Activated CD4-positive, alpha-beta memory T cell treated with anti-CD3 and anti-CD28 coated beads for 36 hours (primary cell): Measurements from ENCODE around the gene ENDOD1. TPM values are rescaled to one million over a fixed set of nuclear protein-coding genes. Genes with fewer than 3 reads are reported as not detected.

Source experiments
- CTCF ChIA-PET: fragments of 350-600 bp; sonication (Branson Sonifier 250); formaldehyde crosslinking; loops from one replicate; lab custom pipeline; 2021; ENCODE audit warnings: antibody characterized with exemption, inconsistent platforms; lab: Charles Lee
- POLR2A ChIA-PET: fragments of 350-600 bp; sonication (Branson Sonifier 250); formaldehyde crosslinking; loops from one replicate; lab custom pipeline; 2021; ENCODE audit warnings: antibody characterized with exemption; lab: Charles Lee
- DNase-seq: peaks from one replicate; pipeline ENCODE4 v3.0.0-alpha.2; 2020
- H3K27ac Mint-ChIP-seq: one replicate; pipeline ENCODE4 v1.8.0; 2021; ENCODE audit warnings: mixed read lengths
- H3K27me3 Mint-ChIP-seq: one replicate; pipeline ENCODE4 v1.8.0; 2021; ENCODE audit warnings: mixed read lengths
- H3K36me3 Mint-ChIP-seq: one replicate; pipeline ENCODE4 v1.8.0; 2021; ENCODE audit warnings: mixed read lengths
- H3K4me1 Mint-ChIP-seq: one replicate; pipeline ENCODE4 v1.8.0; 2021; ENCODE audit warnings: low read depth, mixed read lengths
- H3K4me3 Mint-ChIP-seq: one replicate; pipeline ENCODE4 v1.8.0; 2021; ENCODE audit warnings: mild to moderate bottlenecking, mixed read lengths
- H3K9me3 Mint-ChIP-seq: one replicate; pipeline ENCODE4 v1.8.0; 2021; ENCODE audit warnings: mixed read lengths
- intact Hi-C: fragments of 100-400 bp; cut with micrococcal nuclease; formaldehyde crosslinking; loops from one replicate; pipeline ENCODE4 v1.15.1; 2023
- total RNA-seq, 2 experiments: library from RNA; stranded (reverse); gene quantifications; one replicate each; pipeline ENCODE4 v1.2.3, GENCODE V29; 2021

Gene ENDOD1
- total RNA-seq, 2 experiments from 2014 or later: 25.9 TPM

GRCh38 chr11:95154514-95154913 lies 64.9 kb downstream of the ENDOD1 start:
- H3K4me1 Mint-ChIP-seq: peaks cover 41% of the 10 kb centered on the region

DNA sequence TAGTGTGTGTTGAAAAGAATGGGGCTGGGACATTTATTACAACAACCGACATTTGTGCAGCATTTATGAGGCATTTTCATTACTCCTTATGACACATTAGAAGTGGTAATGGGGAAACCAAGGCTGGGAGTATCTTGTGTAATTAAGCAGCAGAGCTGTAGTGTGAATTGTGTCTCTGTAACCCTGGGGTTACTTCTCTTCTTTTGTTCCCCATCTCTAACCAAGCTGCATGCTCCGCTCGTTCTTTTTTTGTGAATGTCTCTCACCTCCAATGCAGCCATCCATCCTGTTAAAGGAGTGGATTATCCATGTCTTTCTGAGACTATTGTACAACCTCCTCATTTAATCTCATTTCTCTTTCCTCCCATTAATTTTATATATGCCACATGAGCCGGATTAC lies 65.7 kb downstream of the ENDOD1 start:
- intact Hi-C loops: no loop called here
- peaks cover 41% of the 10 kb centered on the region for H3K4me1 Mint-ChIP-seq
- no peaks in the 10 kb centered on the region for H3K9me3 Mint-ChIP-seq
- POLR2A ChIA-PET: no interaction called here
- H3K27ac Mint-ChIP-seq: no peak overlapping the region
- H3K36me3 Mint-ChIP-seq: no peaks in the 10 kb centered on the region
- DNase-seq: no peak
- H3K4me3 Mint-ChIP-seq: no peak overlapping the region
- CTCF ChIA-PET: interaction anchor here (0.7 to 15.8 kb wide), 17 partner anchors 9 to 632 kb away, joined by 3 to 389 read pairs (median 7); partner anchors contain the start of gene SRSF8
- no peaks in the 10 kb centered on the region for H3K27me3 Mint-ChIP-seq

More at GRCh38 chr11:95154514-95154913, 64.9 kb downstream of the ENDOD1 start:
- CTCF ChIA-PET: interaction anchor here (0.6 to 15.8 kb wide), 36 partner anchors 10 to 1270 kb away, joined by 3 to 389 read pairs (median 3); partner anchors contain the start of genes FAM76B, SESN3 and SRSF8
- Mint-ChIP-seq H3K27ac (no peak overlapping the region), H3K27me3 (no peaks in the 10 kb centered on the region), H3K36me3 (no peaks in the 10 kb centered on the region), H3K9me3 (no peaks in the 10 kb centered on the region), H3K4me3 (no peak overlapping the region)
- POLR2A ChIA-PET: interaction anchor here (1.0 to 3.6 kb wide), 3 partner anchors 87 to 561 kb away, joined by 3 to 18 read pairs (median 4); partner anchors contain the start of gene SRSF8
- intact Hi-C loops: loop anchor here (1.0 to 5.0 kb wide), 7 partner anchors 183 to 1235 kb away; partner anchors contain the start of genes CCDC82 and MAML2
- DNase-seq: peak; percentile 83

- H3K27ac Mint-ChIP-seq: no peak overlapping the region
- CTCF ChIA-PET: interaction anchor here (0.5 to 15.8 kb wide), 9 partner anchors 16 to 1268 kb away, joined by 3 to 389 read pairs (median 4); no protein-coding TSS in a partner anchor
- intact Hi-C loops: no loop called here
These were observed 66.6 kb downstream of the ENDOD1 start for GRCh38 chr11:95156133-95156721.

GRCh38 chr11:95156916-95157541 lies 67.4 kb downstream of the ENDOD1 start:
- no peak overlapping the region for H3K27ac Mint-ChIP-seq
- no peak overlapping the region for H3K4me3 Mint-ChIP-seq
- H3K27me3 Mint-ChIP-seq: no peaks in the 10 kb centered on the region

More at GRCh38 chr11:95156133-95156721, 66.6 kb downstream of the ENDOD1 start:
- peaks cover 41% of the 10 kb centered on the region for H3K4me1 Mint-ChIP-seq
- H3K4me3 Mint-ChIP-seq: no peak overlapping the region
- no peaks in the 10 kb centered on the region for H3K27me3 Mint-ChIP-seq
- H3K9me3 Mint-ChIP-seq: no peaks in the 10 kb centered on the region
- POLR2A ChIA-PET: no interaction called here
- no peak for DNase-seq
- peaks cover 1% of the 10 kb centered on the region for H3K36me3 Mint-ChIP-seq

DNA sequence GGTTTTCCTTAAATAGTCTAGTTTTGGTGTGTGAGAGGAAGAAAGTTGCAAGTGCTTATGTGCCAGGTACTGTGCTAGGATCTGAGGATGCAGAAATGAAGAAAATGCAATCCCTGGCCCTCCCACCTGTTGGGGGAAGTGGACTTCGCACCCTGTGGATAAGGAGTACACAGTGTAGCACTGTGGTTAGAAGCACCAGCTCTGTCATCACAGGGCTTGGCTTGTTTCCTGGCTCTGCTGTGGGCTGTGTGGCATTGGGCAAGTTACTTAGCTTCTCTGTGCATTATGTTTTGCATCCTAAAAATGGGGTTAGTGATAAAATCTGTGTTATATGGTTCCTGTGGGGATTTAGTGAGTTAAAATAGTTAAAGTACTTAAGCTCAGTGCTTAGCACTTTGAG lies 68.2 kb downstream of the ENDOD1 start:
- H3K4me1 Mint-ChIP-seq: peaks cover 33% of the 10 kb centered on the region
- peaks cover 1% of the 10 kb centered on the region for H3K36me3 Mint-ChIP-seq
- no peaks in the 10 kb centered on the region for H3K27me3 Mint-ChIP-seq
- CTCF ChIA-PET: interaction anchor here (0.8 to 15.8 kb wide), 8 partner anchors 28 to 609 kb away, joined by 3 to 389 read pairs (median 4); no protein-coding TSS in a partner anchor
- no peak overlapping the region for H3K27ac Mint-ChIP-seq
- H3K4me3 Mint-ChIP-seq: no peak overlapping the region
- intact Hi-C loops: no loop called here
- POLR2A ChIA-PET: interaction anchor here (1.2 to 1.4 kb wide), 3 partner anchors 72 to 90 kb away, joined by 3 to 6 read pairs (median 4); no protein-coding TSS in a partner anchor
- DNase-seq: peak; percentile 30
- H3K9me3 Mint-ChIP-seq: no peaks in the 10 kb centered on the region

More at GRCh38 chr11:95156916-95157541, 67.4 kb downstream of the ENDOD1 start:
- no peak for DNase-seq
- CTCF ChIA-PET: interaction anchor here (0.6 to 15.8 kb wide), 11 partner anchors 17 to 634 kb away, joined by 3 to 389 read pairs (median 3); no protein-coding TSS in a partner anchor
- POLR2A ChIA-PET: interaction anchor here (0.8 to 1.4 kb wide), 4 partner anchors 73 to 564 kb away, joined by 3 to 6 read pairs (median 4); no protein-coding TSS in a partner anchor
- Mint-ChIP-seq H3K9me3 (no peaks in the 10 kb centered on the region), H3K4me1 (peaks cover 36% of the 10 kb centered on the region), H3K36me3 (peaks cover 1% of the 10 kb centered on the region)
- intact Hi-C loops: no loop called here

DNA sequence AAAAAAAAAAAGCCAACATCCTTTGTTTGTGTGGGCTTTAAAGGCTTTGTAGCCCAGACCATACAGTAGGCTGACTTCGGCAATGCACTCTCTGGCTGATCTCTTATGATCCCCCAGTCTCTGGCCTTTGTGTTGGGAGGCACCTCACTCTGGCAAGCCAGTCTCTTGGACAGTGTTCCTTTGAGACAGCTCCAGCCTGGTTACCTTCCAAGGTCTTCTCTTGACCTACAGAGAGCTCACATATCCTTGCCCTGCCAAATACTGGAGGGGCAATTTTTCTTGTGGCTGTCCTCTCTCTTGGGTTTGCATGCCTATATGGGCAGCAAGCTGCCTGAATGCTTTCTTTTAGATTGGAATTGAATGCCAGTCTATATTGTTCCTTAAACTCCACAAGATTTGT lies 71.6 kb downstream of the ENDOD1 start:
- DNase-seq: no peak
- H3K36me3 Mint-ChIP-seq: peaks cover 1% of the 10 kb centered on the region
- ChIA-PET CTCF (interaction anchor here (0.6 to 15.8 kb wide), 3 partner anchors 9 to 547 kb away, joined by 3 to 389 read pairs (median 3); no protein-coding TSS in a partner anchor), POLR2A (no interaction called here)
- H3K27ac Mint-ChIP-seq: no peak overlapping the region
- no peaks in the 10 kb centered on the region for H3K27me3 Mint-ChIP-seq
- no peak overlapping the region for H3K4me3 Mint-ChIP-seq
- intact Hi-C loops: no loop called here
- H3K9me3 Mint-ChIP-seq: no peaks in the 10 kb centered on the region
- H3K4me1 Mint-ChIP-seq: peaks cover 37% of the 10 kb centered on the region

DNA sequence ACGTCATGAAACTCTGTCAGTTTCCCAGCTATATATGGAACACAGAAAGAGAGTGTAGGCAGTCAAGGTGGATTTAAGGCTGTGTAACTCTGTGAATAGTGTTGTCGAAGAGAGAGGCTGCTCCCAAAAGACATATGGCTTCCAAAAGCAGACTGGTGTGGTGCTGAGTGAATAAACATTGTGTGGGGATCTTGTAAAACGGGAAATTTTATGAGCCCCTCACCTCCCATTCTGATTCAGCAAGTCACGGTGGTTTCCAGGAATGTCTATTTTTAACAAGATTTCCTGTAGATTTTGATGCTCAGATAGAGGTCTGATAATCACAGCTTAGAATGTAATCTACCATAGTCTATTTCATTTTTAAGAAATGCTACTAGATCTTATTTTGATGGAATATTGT lies 73.5 kb downstream of the ENDOD1 start:
- Mint-ChIP-seq H3K4me1 (peaks cover 27% of the 10 kb centered on the region), H3K27ac (peak overlapping the region; percentile 73), H3K36me3 (peaks cover 1% of the 10 kb centered on the region), H3K27me3 (no peaks in the 10 kb centered on the region), H3K4me3 (no peak overlapping the region), H3K9me3 (no peaks in the 10 kb centered on the region)
- DNase-seq: no peak
- intact Hi-C loops: no loop called here
- ChIA-PET CTCF (interaction anchor here (1.8 to 2.5 kb wide), 2 partner anchors 11 to 543 kb away, joined by 4 to 11 read pairs; no protein-coding TSS in a partner anchor), POLR2A (no interaction called here)

GRCh38 chr11:95165638-95166037 lies 76.0 kb downstream of the ENDOD1 start:
- no peaks in the 10 kb centered on the region for H3K9me3 Mint-ChIP-seq
- no peaks in the 10 kb centered on the region for H3K27me3 Mint-ChIP-seq
- no peak for DNase-seq
- H3K36me3 Mint-ChIP-seq: no peaks in the 10 kb centered on the region
- H3K4me3 Mint-ChIP-seq: no peak overlapping the region
- intact Hi-C loops: no loop called here
- peaks cover 23% of the 10 kb centered on the region for H3K4me1 Mint-ChIP-seq
- peak overlapping the region; percentile 56 for H3K27ac Mint-ChIP-seq
- ChIA-PET POLR2A (no interaction called here), CTCF (interaction anchor here (1.3 to 2.0 kb wide), 3 partner anchors 11 to 599 kb away, joined by 4 to 12 read pairs (median 6); no protein-coding TSS in a partner anchor)

DNA sequence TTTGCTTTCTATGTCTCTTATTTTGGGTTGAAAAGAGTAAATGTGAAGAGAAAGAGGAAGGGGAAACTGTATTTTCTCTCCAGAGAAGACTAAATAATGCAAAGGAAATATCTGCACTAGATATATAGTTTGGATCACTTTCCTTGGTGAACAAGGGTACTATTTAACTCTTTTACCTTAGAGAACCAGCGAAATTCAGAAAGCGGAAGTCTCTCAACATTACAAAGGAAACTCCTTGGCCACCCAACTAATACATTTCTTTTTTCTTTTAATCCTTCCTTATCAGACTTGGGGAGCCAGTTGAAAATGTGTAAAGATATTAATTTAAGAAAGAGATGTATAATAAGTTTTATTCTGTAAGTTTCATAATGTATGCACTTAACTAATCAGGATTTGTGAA lies 77.1 kb downstream of the ENDOD1 start:
- CTCF ChIA-PET: interaction anchor here (1.3 to 1.4 kb wide), 2 partner anchors 538 to 598 kb away, joined by 4 to 6 read pairs; no protein-coding TSS in a partner anchor
- POLR2A ChIA-PET: no interaction called here
- DNase-seq: no peak
- Mint-ChIP-seq H3K27me3 (no peaks in the 10 kb centered on the region), H3K36me3 (peaks cover 2% of the 10 kb centered on the region), H3K4me1 (peaks cover 23% of the 10 kb centered on the region), H3K4me3 (no peak overlapping the region), H3K9me3 (no peaks in the 10 kb centered on the region), H3K27ac (no peak overlapping the region)
- intact Hi-C loops: no loop called here

GRCh38 chr11:95170294-95170693 lies 80.6 kb downstream of the ENDOD1 start:
- Mint-ChIP-seq H3K27ac (no peak overlapping the region), H3K9me3 (no peaks in the 10 kb centered on the region), H3K36me3 (peaks cover 6% of the 10 kb centered on the region), H3K4me1 (peaks cover 2% of the 10 kb centered on the region), H3K27me3 (no peaks in the 10 kb centered on the region), H3K4me3 (no peak overlapping the region)
- intact Hi-C loops: no loop called here
- ChIA-PET POLR2A (no interaction called here), CTCF (interaction anchor here (1.0 kb wide), 1 partner anchor 535 kb away, joined by 4 read pairs; no protein-coding TSS in a partner anchor)
- DNase-seq: no peak

- DNase-seq: no peak
- H3K4me3 Mint-ChIP-seq: no peak overlapping the region
- H3K4me1 Mint-ChIP-seq: peaks cover 5% of the 10 kb centered on the region
- intact Hi-C loops: no loop called here
- no peaks in the 10 kb centered on the region for H3K9me3 Mint-ChIP-seq
- H3K36me3 Mint-ChIP-seq: peaks cover 23% of the 10 kb centered on the region
- CTCF ChIA-PET: interaction anchor here (1.0 to 2.1 kb wide), 2 partner anchors 22 to 24 kb away, joined by 3 to 8 read pairs; no protein-coding TSS in a partner anchor
- H3K27ac Mint-ChIP-seq: no peak overlapping the region
- POLR2A ChIA-PET: no interaction called here
- H3K27me3 Mint-ChIP-seq: no peaks in the 10 kb centered on the region
These were observed 86.3 kb downstream of the ENDOD1 start for GRCh38 chr11:95175818-95176380.
